Ovary (tissue), 3 donors: Measurements from ENCODE around the gene ABCA4.

Source experiments
- CTCF ChIP-seq, 3 donors: fragments of 450-650 bp in 2 of 3; fragments of 200-600 bp in 1 of 3; IDR thresholded peaks; one replicate each; pipeline versions ENCODE4 v1.5.1 to v1.8.0; 2016 to 2022; ENCODE audit warnings: antibody characterized with exemption in 3 of 3, mild to moderate bottlenecking in 1 of 3
- EP300 ChIP-seq: sonication (generic); formaldehyde crosslinking; IDR thresholded peaks from one replicate; pipeline ENCODE4 v1.6.1; 2017; ENCODE audit warnings: antibody characterized with exemption
- POLR2A ChIP-seq: fragments of 450-650 bp; IDR thresholded peaks from one replicate; pipeline ENCODE4 v1.6.1; 2017; ENCODE audit warnings: antibody characterized with exemption, mild to moderate bottlenecking, moderate library complexity
- donor health status: DM: no; HTN: no; CAD: no.

DNA sequence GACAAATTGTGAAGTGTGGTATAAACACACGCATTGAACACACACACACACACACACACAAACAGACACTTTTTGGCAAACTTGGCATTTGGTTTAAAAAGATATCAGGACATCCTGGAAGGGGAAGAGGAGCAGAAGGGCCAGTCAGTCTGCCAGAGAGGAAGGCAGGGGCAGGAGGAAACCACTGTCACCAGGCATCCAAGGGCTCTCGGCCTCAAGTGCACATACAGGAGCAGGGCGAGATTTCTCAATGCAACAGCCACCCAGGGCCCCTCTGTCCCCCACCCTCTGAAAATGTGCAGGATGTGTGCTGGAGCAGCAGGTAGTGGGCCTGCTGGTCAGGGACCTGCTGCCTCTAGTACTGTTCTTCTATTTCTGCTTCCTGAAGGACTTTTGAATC lies 71.2 kb downstream of the ABCA4 start:
- TF ChIP-seq EP300, result no peak
- TF ChIP-seq CTCF (IDR thresholded peaks at IDR 0.05), result no peak
- TF ChIP-seq POLR2A, result no peak
